Right lobe of liver (tissue), 4 donors: ENCODE data around the gene ZNRF4.

Experiments used
- POLR2A ChIP-seq: fragments of 450-650 bp; IDR thresholded peaks from one replicate; pipeline ENCODE4 v1.6.1; 2017; ENCODE audit warnings: antibody characterized with exemption, mild to moderate bottlenecking
- TF ChIP-seq, protein P1 (sequence below), 4 donors: fragments of 200-600 bp in 3 of 4; fragments of 450-650 bp in 1 of 4; IDR thresholded peaks; one replicate each; pipeline versions ENCODE4 v1.5.1 to v1.8.0; 2016 to 2022; ENCODE audit warnings: antibody characterized with exemption in 4 of 4, mild to moderate bottlenecking in 2 of 4
- donor health status: DM: no; HTN: no; CAD: no.
- donor health status: DM: no; HTN: no; CAD: no.
- donor health status: DM: no; HTN: yes; CAD: no.

GRCh38 chr19:5436106-5436947, 18.9 kb upstream of the ZNRF4 start:
- TF ChIP-seq, protein P1, sequence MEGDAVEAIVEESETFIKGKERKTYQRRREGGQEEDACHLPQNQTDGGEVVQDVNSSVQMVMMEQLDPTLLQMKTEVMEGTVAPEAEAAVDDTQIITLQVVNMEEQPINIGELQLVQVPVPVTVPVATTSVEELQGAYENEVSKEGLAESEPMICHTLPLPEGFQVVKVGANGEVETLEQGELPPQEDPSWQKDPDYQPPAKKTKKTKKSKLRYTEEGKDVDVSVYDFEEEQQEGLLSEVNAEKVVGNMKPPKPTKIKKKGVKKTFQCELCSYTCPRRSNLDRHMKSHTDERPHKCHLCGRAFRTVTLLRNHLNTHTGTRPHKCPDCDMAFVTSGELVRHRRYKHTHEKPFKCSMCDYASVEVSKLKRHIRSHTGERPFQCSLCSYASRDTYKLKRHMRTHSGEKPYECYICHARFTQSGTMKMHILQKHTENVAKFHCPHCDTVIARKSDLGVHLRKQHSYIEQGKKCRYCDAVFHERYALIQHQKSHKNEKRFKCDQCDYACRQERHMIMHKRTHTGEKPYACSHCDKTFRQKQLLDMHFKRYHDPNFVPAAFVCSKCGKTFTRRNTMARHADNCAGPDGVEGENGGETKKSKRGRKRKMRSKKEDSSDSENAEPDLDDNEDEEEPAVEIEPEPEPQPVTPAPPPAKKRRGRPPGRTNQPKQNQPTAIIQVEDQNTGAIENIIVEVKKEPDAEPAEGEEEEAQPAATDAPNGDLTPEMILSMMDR (IDR thresholded peaks at IDR 0.05), result no peak
- TF ChIP-seq POLR2A, result no peak
